Measurements from ENCODE around the gene B3GAT3.

B3GAT3 gene

GRCh38 chr11:62645946-62646824 lies 24.4 kb upstream of the B3GAT3 start, which contains the start of gene GANAB (continued):
- 0 out of 2 replicates have a peak, but pooled peaks have one; percentile 12 for TF ChIP-seq CTCF (tag by site-specific recombination; IDR thresholded peaks at IDR 0.05)
- peak; percentile 66; the same call in 1 of the 2 replicates for TF ChIP-seq ZNF610 (tag by site-specific recombination; IDR thresholded peaks at IDR 0.05; ENCODE audit: borderline replicate concordance)
- TF ChIP-seq ZNF132 (tag by site-specific recombination; IDR thresholded peaks at IDR 0.05; ENCODE audit: borderline replicate concordance), result no peak
- no peak for TF ChIP-seq ELK4 (IDR thresholded peaks at IDR 0.05; ENCODE audit: borderline replicate concordance, low read depth, low read length)
- no peak for TF ChIP-seq ZNF274 (IDR thresholded peaks at IDR 0.05; ENCODE audit: low read length)
- no peak for TF ChIP-seq ZNF274 (tag by site-specific recombination; IDR thresholded peaks at IDR 0.05; ENCODE audit: borderline replicate concordance)
- TF ChIP-seq ZSCAN18 (tag by site-specific recombination; IDR thresholded peaks at IDR 0.05), result no peak

GRCh38 chr11:62645671-62645945 lies 23.8 kb upstream of the B3GAT3 start:
- H3K4me1 ChIP-seq (ENCODE audit: control insufficient read depth, insufficient read depth, low read length), result peaks cover 3% of the 10 kb centered on the region; the same call in 1 of the 2 replicates
- TF ChIP-seq ZNF555 (tag by site-specific recombination; conservative IDR thresholded peaks at IDR 0.05) (no peak), ZBTB49 (tag by site-specific recombination; IDR thresholded peaks at IDR 0.05; ENCODE audit: low read depth) (no peak), ZBTB26 (tag by site-specific recombination; optimal IDR thresholded peaks at IDR 0.05) (no peak), ZNF48 (tag by site-specific recombination; IDR thresholded peaks at IDR 0.05) (no peak), ZNF148 (tag by site-specific recombination; IDR thresholded peaks at IDR 0.05; ENCODE audit: borderline replicate concordance) (no peak), ZNF155 (tag by site-specific recombination; IDR thresholded peaks at IDR 0.05) (no peak), KLF9 (tag by site-specific recombination; IDR thresholded peaks at IDR 0.05; ENCODE audit: low read depth) (no peak), YY1 (tag by site-specific recombination; IDR thresholded peaks at IDR 0.05) (no peak), ZSCAN23 (tag by site-specific recombination; IDR thresholded peaks at IDR 0.05) (no peak), ZNF184 (tag by site-specific recombination; IDR thresholded peaks at IDR 0.05) (no peak), ZNF449 (tag by site-specific recombination; IDR thresholded peaks at IDR 0.05) (no peak), ZBTB6 (tag by site-specific recombination; IDR thresholded peaks at IDR 0.05) (no peak), IKZF3 (tag by site-specific recombination; IDR thresholded peaks at IDR 0.05) (no peak), ZNF24 (tag by site-specific recombination; IDR thresholded peaks at IDR 0.05) (no peak)

More at GRCh38 chr11:62645671-62645945, 23.8 kb upstream of the B3GAT3 start:
- Histone ChIP-seq H3K4me3 (ENCODE audit: low read depth, low read length) (peak overlapping the region; percentile 86), H3K36me3 (ENCODE audit: control insufficient read depth in 2 of 2, insufficient read depth in 1 of 2, low read length in 2 of 2) (peaks cover 5 to 54% of the 10 kb centered on the region in 2 experiments; a peak in 2 of 3 replicates), H3K9me3 (ENCODE audit: control insufficient read depth, insufficient read depth, low read depth, low read length) (no peaks in the 10 kb centered on the region), H3K27ac (ENCODE audit: extremely low read depth, low read depth, low read length) (peak overlapping the region; percentile 83; the same call in 1 of the 2 replicates)
- ChIA-PET CTCF (interaction anchor here (0.9 to 1.5 kb wide), 3 partner anchors 10 to 85 kb away, joined by 3 to 5 read pairs (median 4); no protein-coding TSS in a partner anchor), POLR2A (interaction anchor here (1.1 to 5.9 kb wide), 14 partner anchors 8 to 256 kb away, joined by 3 to 79 read pairs (median 6); partner anchors contain the start of genes B3GAT3, C11orf98, CSKMT and EEF1G)
